GM21737 (cell line): ENCODE data around the gene TMEM45A.
"Not testable (repeated sequence)": the region's sequence is repeated elsewhere in the genome, so short reads cannot be mapped to it uniquely, and the experiment has no call there.

Experiments
- ATAC-seq: cut with Tn5 transposase; IDR thresholded peaks from one replicate; pipeline ENCODE4 v1.9.1; 2021; ENCODE audit warnings: mild to moderate bottlenecking, moderate library complexity; ENCODE audit not compliant: unreplicated experiment

Gene TMEM45A

GRCh38 chr3:100570811-100571210 is 78.4 kb downstream of the TMEM45A start:
- ATAC-seq, result no peak

GRCh38 chr3:100574536-100574935 is 82.1 kb downstream of the TMEM45A start:
- ATAC-seq, result no peak

- no peak for ATAC-seq
These were observed 83.3 kb downstream of the TMEM45A start for GRCh38 chr3:100575704-100576103.

GRCh38 chr3:100577382-100578008 is 85.1 kb downstream of the TMEM45A start:
- ATAC-seq, result no peak

GRCh38 chr3:100578646-100579045 is 86.2 kb downstream of the TMEM45A start:
- ATAC-seq, result no peak

- ATAC-seq, result no peak
These were observed 87.7 kb downstream of the TMEM45A start for GRCh38 chr3:100580147-100580546.

GRCh38 chr3:100581650-100582049 is 89.2 kb downstream of the TMEM45A start:
- ATAC-seq, result no peak

- ATAC-seq, result not testable (repeated sequence)
These were observed 89.7 kb downstream of the TMEM45A start for GRCh38 chr3:100582157-100582556.

- no peak for ATAC-seq
These were observed 91.8 kb downstream of the TMEM45A start for GRCh38 chr3:100584101-100584660.

GRCh38 chr3:100586832-100587231 is 94.4 kb downstream of the TMEM45A start:
- ATAC-seq, result no peak

- no peak for ATAC-seq
These were observed 95.8 kb downstream of the TMEM45A start for GRCh38 chr3:100588251-100588650.

GRCh38 chr3:100590114-100590839 is 97.9 kb downstream of the TMEM45A start:
- ATAC-seq, result peak; percentile 71

- ATAC-seq, result no peak
These were observed 98.4 kb downstream of the TMEM45A start for GRCh38 chr3:100590840-100591147.

GRCh38 chr3:100591411-100591810 is 99.0 kb downstream of the TMEM45A start:
- no peak for ATAC-seq

GRCh38 chr3:100600181-100601042 is 108.0 kb downstream of the TMEM45A start:
- ATAC-seq, result no peak

- peak; percentile 31 for ATAC-seq
These were observed 110.4 kb downstream of the TMEM45A start for GRCh38 chr3:100602506-100603444.

- ATAC-seq, result peak; percentile 46
These were observed 111.0 kb downstream of the TMEM45A start for GRCh38 chr3:100603469-100603868.

- ATAC-seq, result no peak
These were observed 112.9 kb downstream of the TMEM45A start for GRCh38 chr3:100605358-100605757.

GRCh38 chr3:100606894-100607512 is 114.6 kb downstream of the TMEM45A start:
- ATAC-seq, result peak; percentile 74

GRCh38 chr3:100609305-100609704 is 116.9 kb downstream of the TMEM45A start, which contains the start of gene ADGRG7:
Gene ADGRG7 (plus strand): TSS chr3:100609601. CDS start chr3:100609857, 256 bp downstream.
- no peak for ATAC-seq
